Left kidney (tissue), 2 donors: ENCODE measurements around the gene KBTBD13. TPM values are rescaled to one million over a fixed set of nuclear protein-coding genes. Genes with fewer than 3 reads are reported as not detected.
"Not testable (repeated sequence)": the region's sequence is repeated elsewhere in the genome, so short reads cannot be mapped to it uniquely, and the experiment has no call there.

ENCODE experiments used
- DNase-seq: peaks from one replicate; pipeline ENCODE4 v3.0.0-alpha.2; 2013
- polyA plus RNA-seq: library from polyadenylated mRNA; unstranded; fragments of 120-200 nt; gene quantifications from one replicate; pipeline ENCODE4 v1.2.1, GENCODE V29; 2013; ENCODE audit not compliant: insufficient read length

Gene KBTBD13
- polyA plus RNA-seq, 1 donor: 0.07 TPM

GRCh38 chr15:65069779-65070546 lies 6.6 kb upstream of the KBTBD13 start:
- DNase-seq: no peak

GRCh38 chr15:65071381-65071811 lies 5.2 kb upstream of the KBTBD13 start:
- no peak for DNase-seq

- no peak for DNase-seq
These were observed 4.5 kb upstream of the KBTBD13 start for GRCh38 chr15:65072027-65072426.

- DNase-seq: no peak
These were observed 3.9 kb upstream of the KBTBD13 start for GRCh38 chr15:65072617-65073016.

- DNase-seq: not testable (repeated sequence)
These were observed 1.6 kb upstream of the KBTBD13 start for GRCh38 chr15:65074946-65075345.

GRCh38 chr15:65075607-65076395 lies 745 bp upstream of the KBTBD13 start:
- DNase-seq: not testable (repeated sequence)

- no peak for DNase-seq
These were observed 890 bp downstream of the KBTBD13 start for GRCh38 chr15:65077291-65077980.

- DNase-seq: peak; percentile 60
These were observed 1.4 kb downstream of the KBTBD13 start for GRCh38 chr15:65077981-65078352.

GRCh38 chr15:65079580-65079979 lies 3.0 kb downstream of the KBTBD13 start:
- no peak for DNase-seq

GRCh38 chr15:65081270-65081669 lies 4.7 kb downstream of the KBTBD13 start:
- DNase-seq: no peak

- no peak for DNase-seq
These were observed 5.2 kb downstream of the KBTBD13 start for GRCh38 chr15:65081758-65082157.

- no peak for DNase-seq
These were observed 5.9 kb downstream of the KBTBD13 start for GRCh38 chr15:65082303-65082953.

- peak; percentile 70 for DNase-seq
These were observed 6.7 kb downstream of the KBTBD13 start for GRCh38 chr15:65083262-65083701.

GRCh38 chr15:65084500-65085206 lies 8.1 kb downstream of the KBTBD13 start:
- no peak for DNase-seq

GRCh38 chr15:65085207-65085753 lies 8.7 kb downstream of the KBTBD13 start:
- no peak for DNase-seq

GRCh38 chr15:65085990-65086679 lies 9.6 kb downstream of the KBTBD13 start:
- DNase-seq: no peak

GRCh38 chr15:65086680-65087111 lies 10.2 kb downstream of the KBTBD13 start:
- DNase-seq: no peak

GRCh38 chr15:65087411-65087810 lies 10.9 kb downstream of the KBTBD13 start:
- no peak for DNase-seq

GRCh38 chr15:65087873-65088642 lies 11.5 kb downstream of the KBTBD13 start:
- DNase-seq: no peak

GRCh38 chr15:65088643-65089021 lies 12.1 kb downstream of the KBTBD13 start:
- no peak for DNase-seq
